HG03103 (cell line): ENCODE measurements around the gene KPNB1.

ENCODE experiments used
- ATAC-seq: cut with Tn5 transposase; IDR thresholded peaks from one replicate; pipeline ENCODE4 v1.9.1; 2021; ENCODE audit warnings: low read depth; ENCODE audit not compliant: unreplicated experiment

Gene KPNB1

GRCh38 chr17:47725446-47726111 lies 75.9 kb downstream of the KPNB1 start:
- no peak for ATAC-seq

DNA sequence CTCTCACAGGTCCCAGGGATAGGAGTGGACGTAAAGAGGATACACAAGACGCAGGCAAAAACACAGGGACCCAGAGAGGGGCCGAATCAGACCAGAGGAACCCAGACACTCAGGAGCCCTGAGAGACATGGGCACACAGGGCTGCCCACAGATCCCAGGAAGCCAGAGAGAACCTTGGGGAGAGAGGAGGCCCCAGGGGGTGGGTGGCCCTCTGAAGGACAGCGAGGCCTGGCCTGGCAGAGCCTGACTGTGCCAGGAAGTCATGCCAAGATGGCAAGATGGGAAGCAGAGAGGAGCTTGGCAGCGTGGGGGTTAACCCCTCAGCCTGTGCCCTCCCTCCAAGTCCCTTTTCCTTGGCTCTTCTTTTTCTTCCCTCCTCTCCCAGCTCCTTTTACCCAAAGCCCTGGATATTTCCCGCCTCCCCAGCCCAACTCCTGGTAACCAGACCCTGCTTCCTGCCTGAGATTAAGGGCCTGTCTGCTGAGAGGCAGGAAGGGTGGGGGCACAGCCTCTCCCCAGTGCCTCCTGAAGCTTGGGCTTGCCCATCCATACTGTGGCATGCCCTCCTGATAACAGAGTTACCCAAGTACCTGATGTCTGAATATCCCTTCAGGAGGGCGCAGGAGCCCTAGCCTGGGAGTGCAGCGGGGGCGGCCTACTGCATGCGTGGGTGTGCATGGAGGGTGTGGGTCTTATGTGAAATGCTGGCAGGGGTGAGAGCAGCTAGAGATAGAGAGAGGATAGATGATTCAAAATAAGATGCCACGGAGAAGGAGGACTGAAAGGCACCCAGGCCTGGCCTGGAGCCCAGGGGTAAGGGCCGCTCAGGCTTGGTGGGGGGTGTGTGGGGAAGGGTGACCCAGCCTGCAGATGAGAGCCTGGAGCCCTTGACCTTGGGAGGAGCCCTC lies 77.3 kb downstream of the KPNB1 start:
- ATAC-seq: no peak

DNA sequence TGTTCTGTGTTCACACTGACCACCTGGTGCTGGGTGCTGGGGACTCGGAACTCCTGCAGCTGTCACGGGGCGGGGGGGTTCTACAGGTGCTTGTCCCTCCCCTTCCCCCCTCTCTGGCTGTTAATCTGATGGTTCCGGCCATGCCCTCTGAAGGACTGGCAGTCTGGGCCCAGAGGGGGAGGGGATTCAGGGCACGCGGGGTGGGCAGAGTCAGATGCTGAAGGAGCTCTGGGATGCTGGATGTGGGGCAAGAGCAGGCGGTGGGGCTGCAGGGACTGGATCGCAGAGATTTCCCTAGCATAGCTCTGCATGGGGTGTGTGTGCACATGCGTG lies 78.0 kb downstream of the KPNB1 start:
- no peak for ATAC-seq

- ATAC-seq: no peak
These were observed 78.6 kb downstream of the KPNB1 start for GRCh38 chr17:47728214-47728877.

DNA sequence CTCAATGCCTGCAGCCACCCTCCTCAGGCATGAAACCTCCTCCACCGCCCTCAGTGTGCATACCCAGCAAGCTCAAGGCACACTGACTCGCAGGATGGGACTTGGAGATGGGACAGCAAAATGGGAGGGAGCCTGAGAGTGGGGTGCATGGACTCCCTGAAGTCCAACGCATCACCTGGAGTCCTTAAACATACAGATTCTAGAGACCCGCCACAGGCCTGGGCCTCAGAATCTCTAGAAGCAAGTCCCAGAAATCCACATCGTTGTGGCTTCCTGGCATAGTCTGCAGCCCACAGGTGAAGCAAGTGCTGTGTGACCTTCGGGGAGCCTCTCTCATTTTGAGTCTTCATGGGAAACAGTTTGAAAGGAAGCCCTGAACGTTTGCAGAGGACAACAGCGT lies 79.8 kb downstream of the KPNB1 start:
- ATAC-seq: no peak

DNA sequence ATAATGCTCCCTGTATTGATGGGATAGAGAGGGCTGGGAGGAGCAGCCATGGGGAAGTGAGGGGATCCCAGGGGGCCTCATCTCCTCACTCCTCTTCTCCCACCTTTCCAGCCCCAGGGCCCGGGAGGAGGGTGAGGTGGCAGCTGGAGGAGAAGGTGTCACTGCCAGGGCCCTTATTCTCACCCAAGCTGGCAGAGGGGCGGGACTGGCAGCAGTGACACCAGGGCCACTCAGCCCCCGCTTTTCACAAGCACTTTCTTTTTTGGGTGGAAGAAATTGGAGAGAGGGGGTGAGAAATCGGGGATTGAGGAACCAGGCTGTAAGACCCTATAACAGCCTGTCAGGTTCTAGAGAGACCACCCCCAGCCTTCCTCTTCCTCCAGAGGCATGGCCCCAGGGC lies 81.0 kb downstream of the KPNB1 start:
- no peak for ATAC-seq

DNA sequence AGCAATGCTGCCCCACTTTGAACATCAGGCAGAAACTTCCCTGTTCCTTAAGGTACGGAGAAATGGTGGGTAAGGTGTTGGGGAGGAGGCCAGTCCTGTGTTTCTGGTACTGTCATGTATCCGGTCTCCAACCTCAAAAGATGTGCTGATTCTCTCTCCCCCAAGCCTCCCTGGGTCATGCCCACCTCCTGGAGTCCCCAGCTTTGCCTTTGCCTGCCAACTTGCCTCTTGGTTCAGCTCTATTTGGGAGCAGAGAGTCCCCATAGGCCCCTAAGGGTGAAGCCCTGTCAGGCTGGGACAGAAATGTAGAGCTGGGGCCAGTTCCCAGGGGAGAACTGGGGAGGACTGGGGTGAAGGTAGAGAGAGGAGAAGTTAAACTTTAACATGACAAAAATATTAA lies 81.7 kb downstream of the KPNB1 start:
- ATAC-seq: no peak

- no peak for ATAC-seq
These were observed 82.8 kb downstream of the KPNB1 start for GRCh38 chr17:47732399-47733046.

DNA sequence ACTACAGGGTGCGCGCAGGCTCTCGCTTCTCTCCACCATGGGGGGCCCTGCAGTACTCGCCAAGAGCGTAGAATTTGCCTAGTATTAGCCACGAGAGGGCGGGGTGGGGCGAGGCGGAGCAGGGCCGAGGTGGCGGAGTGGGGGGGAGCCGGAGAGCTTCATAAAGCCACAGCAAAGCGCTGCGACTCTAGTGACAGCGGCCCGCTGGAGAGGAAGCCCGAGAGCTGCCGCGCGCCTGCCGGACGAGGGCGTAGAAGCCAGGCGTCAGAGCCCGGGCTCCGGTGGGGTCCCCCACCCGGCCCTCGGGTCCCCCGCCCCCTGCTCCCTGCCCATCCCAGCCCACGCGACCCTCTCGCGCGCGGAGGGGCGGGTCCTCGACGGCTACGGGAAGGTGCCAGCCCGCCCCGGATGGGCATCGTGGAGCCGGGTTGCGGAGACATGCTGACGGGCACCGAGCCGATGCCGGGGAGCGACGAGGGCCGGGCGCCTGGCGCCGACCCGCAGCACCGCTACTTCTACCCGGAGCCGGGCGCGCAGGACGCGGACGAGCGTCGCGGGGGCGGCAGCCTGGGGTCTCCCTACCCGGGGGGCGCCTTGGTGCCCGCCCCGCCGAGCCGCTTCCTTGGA lies 83.4 kb downstream of the KPNB1 start, which contains the start of gene TBX21:
Gene TBX21, plus strand, starts transcription at position 190 of the 627 bp plus-strand sequence. Its CDS starts 219 bp downstream, at position 409.
- ATAC-seq: peak; percentile 46

- ATAC-seq: no peak
These were observed 84.1 kb downstream of the KPNB1 start for GRCh38 chr17:47733674-47734410.

GRCh38 chr17:47735139-47735464 lies 85.4 kb downstream of the KPNB1 start:
- no peak for ATAC-seq
